HL-60 (cell line): ENCODE measurements around the gene VDR.

Experiments used
- DNase-seq, 2 experiments: peaks; one replicate each; pipeline ENCODE4 v3.0.0-alpha.2; 2010 to 2020; ENCODE audit warnings: low read depth in 1 of 2, low spot score in 1 of 2
- H3K27ac ChIP-seq: fragments of 250-450 bp; sonication (Bioruptor Pico); replicated peaks from 2 replicates; pipeline ENCODE4 v1.5.1; 2020; ENCODE audit warnings: mild to moderate bottlenecking, moderate library complexity
- H3K27me3 ChIP-seq: fragments of 250-450 bp; sonication (Bioruptor Pico); 2 replicates; pipeline ENCODE4 v1.5.1; 2021; ENCODE audit warnings: mild to moderate bottlenecking, moderate library complexity; ENCODE audit not compliant: insufficient read depth, poor library complexity, severe bottlenecking
- H3K4me3 ChIP-seq: replicated peaks from 2 replicates; pipeline ENCODE4 v1.5.1; 2011; ENCODE audit warnings: mild to moderate bottlenecking, control low read depth, low read length; ENCODE audit not compliant: insufficient read depth
- GABPA ChIP-seq: IDR thresholded peaks from 2 replicates; pipeline ENCODE4 v1.6.1; 2012; ENCODE audit warnings: low read depth
- POLR2AphosphoS5 ChIP-seq: IDR thresholded peaks from 2 replicates; pipeline ENCODE4 v1.6.1; 2012; ENCODE audit warnings: low read depth
- SPI1 ChIP-seq: IDR thresholded peaks from 2 replicates; pipeline ENCODE4 v1.6.1; 2012; ENCODE audit warnings: low read depth, mild to moderate bottlenecking, borderline replicate concordance
- TF ChIP-seq, protein P1 (sequence below): IDR thresholded peaks from 2 replicates; pipeline ENCODE4 v1.6.1; 2012; ENCODE audit warnings: low read depth; ENCODE audit not compliant: insufficient replicate concordance
- TF ChIP-seq, protein P2 (sequence below): IDR thresholded peaks from one replicate; pipeline ENCODE4 v1.5.1; 2011; ENCODE audit warnings: low read length, control low read depth, inconsistent platforms; ENCODE audit not compliant: insufficient read depth

VDR gene

DNA sequence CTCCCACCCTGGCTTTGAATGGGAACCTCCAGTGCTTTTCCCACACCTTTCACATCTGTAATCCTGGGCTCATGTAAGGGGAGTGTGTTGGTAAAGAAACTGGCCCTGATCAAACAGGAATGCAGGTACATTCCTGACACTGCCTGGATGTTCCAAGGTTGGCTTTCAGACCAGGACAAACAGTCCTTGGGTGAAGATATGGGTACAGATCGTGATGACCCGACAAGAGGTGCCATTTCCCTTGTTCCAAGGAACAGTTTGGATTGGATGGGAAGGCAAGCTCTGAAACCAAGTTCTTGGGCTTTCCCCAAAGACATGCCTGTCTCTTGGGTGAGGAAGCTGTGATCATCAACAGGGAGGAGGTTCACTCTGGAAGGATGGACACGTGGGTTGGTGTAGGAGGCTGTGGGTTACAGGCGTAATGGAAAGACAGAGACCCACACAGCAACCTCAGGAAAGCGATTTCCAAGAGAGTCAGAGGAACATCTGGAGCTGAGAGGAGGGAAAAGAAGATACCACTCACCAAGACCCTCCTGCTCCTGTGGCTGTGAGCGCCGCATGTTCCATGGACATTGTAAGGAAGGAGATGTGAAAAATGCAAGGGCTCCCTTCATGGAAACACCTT lies 26.4 kb downstream of the VDR start:
- Histone ChIP-seq H3K4me3 (no peak overlapping the region), H3K27ac (no peak overlapping the region), H3K27me3 (no peaks in the 10 kb centered on the region)
- DNase-seq = no peak
- TF ChIP-seq, protein P1, sequence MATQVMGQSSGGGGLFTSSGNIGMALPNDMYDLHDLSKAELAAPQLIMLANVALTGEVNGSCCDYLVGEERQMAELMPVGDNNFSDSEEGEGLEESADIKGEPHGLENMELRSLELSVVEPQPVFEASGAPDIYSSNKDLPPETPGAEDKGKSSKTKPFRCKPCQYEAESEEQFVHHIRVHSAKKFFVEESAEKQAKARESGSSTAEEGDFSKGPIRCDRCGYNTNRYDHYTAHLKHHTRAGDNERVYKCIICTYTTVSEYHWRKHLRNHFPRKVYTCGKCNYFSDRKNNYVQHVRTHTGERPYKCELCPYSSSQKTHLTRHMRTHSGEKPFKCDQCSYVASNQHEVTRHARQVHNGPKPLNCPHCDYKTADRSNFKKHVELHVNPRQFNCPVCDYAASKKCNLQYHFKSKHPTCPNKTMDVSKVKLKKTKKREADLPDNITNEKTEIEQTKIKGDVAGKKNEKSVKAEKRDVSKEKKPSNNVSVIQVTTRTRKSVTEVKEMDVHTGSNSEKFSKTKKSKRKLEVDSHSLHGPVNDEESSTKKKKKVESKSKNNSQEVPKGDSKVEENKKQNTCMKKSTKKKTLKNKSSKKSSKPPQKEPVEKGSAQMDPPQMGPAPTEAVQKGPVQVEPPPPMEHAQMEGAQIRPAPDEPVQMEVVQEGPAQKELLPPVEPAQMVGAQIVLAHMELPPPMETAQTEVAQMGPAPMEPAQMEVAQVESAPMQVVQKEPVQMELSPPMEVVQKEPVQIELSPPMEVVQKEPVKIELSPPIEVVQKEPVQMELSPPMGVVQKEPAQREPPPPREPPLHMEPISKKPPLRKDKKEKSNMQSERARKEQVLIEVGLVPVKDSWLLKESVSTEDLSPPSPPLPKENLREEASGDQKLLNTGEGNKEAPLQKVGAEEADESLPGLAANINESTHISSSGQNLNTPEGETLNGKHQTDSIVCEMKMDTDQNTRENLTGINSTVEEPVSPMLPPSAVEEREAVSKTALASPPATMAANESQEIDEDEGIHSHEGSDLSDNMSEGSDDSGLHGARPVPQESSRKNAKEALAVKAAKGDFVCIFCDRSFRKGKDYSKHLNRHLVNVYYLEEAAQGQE = no peak
- no peak for TF ChIP-seq GABPA
- TF ChIP-seq, protein P2, sequence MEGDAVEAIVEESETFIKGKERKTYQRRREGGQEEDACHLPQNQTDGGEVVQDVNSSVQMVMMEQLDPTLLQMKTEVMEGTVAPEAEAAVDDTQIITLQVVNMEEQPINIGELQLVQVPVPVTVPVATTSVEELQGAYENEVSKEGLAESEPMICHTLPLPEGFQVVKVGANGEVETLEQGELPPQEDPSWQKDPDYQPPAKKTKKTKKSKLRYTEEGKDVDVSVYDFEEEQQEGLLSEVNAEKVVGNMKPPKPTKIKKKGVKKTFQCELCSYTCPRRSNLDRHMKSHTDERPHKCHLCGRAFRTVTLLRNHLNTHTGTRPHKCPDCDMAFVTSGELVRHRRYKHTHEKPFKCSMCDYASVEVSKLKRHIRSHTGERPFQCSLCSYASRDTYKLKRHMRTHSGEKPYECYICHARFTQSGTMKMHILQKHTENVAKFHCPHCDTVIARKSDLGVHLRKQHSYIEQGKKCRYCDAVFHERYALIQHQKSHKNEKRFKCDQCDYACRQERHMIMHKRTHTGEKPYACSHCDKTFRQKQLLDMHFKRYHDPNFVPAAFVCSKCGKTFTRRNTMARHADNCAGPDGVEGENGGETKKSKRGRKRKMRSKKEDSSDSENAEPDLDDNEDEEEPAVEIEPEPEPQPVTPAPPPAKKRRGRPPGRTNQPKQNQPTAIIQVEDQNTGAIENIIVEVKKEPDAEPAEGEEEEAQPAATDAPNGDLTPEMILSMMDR = no peak
- no peak for TF ChIP-seq SPI1
- no peak for TF ChIP-seq POLR2AphosphoS5

DNA sequence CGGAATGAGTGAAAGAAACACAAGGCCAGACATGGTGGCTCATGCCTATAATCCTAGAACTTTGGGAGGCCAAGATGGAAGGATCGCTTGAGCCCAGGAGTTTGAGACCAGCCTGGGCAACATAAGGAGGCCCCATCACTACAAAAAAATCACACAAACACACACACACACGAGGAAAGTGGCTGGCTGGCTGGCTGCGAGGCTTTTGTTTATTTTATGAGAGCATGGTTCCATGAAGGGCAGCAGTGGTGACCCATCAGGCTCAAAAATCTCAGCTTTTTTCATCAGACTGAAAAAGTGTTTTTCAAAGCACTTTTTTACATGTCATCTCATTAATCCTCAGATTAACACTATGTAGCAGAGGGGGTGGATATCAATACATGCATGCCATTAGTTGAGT lies 27.7 kb downstream of the VDR start:
- Histone ChIP-seq H3K27ac (no peak overlapping the region), H3K4me3 (no peak overlapping the region), H3K27me3 (no peaks in the 10 kb centered on the region)
- TF ChIP-seq GABPA = no peak
- TF ChIP-seq, protein P1 = no peak
- no peak for DNase-seq

DNA sequence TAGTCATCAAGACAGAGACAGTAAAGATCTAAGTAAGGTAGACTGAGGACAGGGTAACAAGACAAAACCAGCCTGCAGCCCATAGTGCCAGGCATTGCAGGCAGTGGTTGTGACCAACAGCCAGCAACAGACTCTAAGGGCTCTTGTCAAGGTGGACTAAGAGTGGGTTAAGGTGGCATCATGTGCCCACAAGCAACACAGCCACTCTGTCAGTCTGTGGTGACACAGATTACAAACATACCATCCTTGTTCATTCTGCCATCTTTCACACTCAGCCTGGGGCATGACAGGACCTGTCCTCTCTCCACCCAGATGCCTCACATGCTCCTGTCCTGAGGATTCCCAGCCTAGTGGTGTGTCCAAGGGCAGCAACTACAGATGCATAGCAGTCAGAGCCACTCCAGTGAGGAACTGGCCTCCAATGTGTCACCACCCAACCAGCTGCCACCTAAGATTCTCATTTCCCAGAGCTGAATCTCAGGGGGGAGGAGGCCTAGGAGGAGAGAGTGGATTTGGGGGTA lies 28.3 kb downstream of the VDR start:
- Histone ChIP-seq H3K27me3 (no peaks in the 10 kb centered on the region), H3K4me3 (no peak overlapping the region), H3K27ac (no peak overlapping the region)
- TF ChIP-seq, protein P2 = no peak
- TF ChIP-seq, protein P1 = no peak
- TF ChIP-seq SPI1 = no peak
- no peak for TF ChIP-seq GABPA
- TF ChIP-seq POLR2AphosphoS5 = no peak
- DNase-seq = no peak
